Lower leg skin (tissue), 4 donors: ENCODE results near the gene TRAK1. TPM values are rescaled to one million over a fixed set of nuclear protein-coding genes. Genes with fewer than 3 reads are reported as not detected.

ENCODE experiments used
- DNase-seq, 2 donors: peaks; one replicate each; pipeline ENCODE4 v3.0.0-alpha.2; 2019; ENCODE audit warnings: low spot score in 2 of 2
- H3K4me3 ChIP-seq: fragments of 200-600 bp; sonication (generic); 2 replicates; pipeline ENCODE4 v1.5.1; 2017; ENCODE audit warnings: mild to moderate bottlenecking, low read depth; ENCODE audit not compliant: poor library complexity, severe bottlenecking
- POLR2A ChIP-seq, 2 donors: fragments of 450-650 bp; IDR thresholded peaks; one replicate each; pipeline ENCODE4 v1.6.1; 2016 to 2017; ENCODE audit warnings: antibody characterized with exemption in 2 of 2, mild to moderate bottlenecking in 1 of 2, moderate library complexity in 1 of 2
- WGBS, 2 donors: methylation state at CpG; one replicate each; pipeline ENCODE4 v1.1.5; 2018; 5-methylcytosine and 5-hydroxymethylcytosine counted together
- intact Hi-C: fragments of 100-400 bp; cut with DNase I; formaldehyde crosslinking; loops from one replicate; pipeline ENCODE4 v1.15.0; 2023; ENCODE audit warnings: low total_unique reads
- total RNA-seq, 4 donors: library from RNA; depleted of rRNA; stranded (reverse); fragments of >200 nt; gene quantifications; one replicate each; pipeline ENCODE4 v1.1.0, GENCODE V29; 2016
- TF ChIP-seq, protein P1 (sequence below), 3 donors: fragments of 450-650 bp; IDR thresholded peaks; one replicate each; pipeline ENCODE4 v1.5.1; 2016; ENCODE audit warnings: antibody characterized with exemption in 3 of 3, mild to moderate bottlenecking in 3 of 3, moderate library complexity in 2 of 3

The TRAK1 gene
- total RNA-seq, 4 donors from 2014 or later: 69.0 to 96.3 (median 84.9) TPM

DNA sequence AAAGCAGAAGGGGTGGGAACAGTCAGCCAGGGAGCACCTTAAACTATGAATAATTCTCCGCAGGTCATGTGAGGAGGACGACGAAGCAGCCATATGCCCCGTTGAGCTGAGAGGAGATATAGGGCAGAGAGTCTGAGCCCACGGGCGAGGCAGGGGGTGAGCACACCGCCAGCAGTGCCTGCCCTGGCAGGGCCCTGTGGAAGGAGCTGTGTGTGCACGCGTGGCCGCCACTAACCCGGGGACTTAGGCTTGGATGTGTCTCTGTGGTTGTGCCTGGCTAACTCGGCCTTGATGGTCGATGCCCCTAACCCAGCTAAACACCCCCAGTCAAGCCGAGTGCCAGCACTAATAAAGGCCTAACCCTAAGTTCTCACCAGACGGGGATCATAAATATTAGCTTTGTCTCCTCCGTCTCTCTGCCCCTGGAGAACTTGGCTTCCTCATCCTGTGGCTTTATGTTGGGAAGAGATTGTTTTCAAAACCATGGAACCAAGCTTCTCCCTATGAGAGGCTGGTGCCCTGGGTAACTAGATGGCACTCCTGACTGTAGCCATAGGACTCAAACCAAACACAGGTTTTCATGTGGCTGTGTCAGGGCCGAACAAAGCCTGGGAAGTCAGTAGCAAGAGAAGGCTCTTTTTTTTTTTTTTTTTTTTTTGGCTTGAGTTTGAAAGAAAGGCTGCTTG, 129.4 kb downstream of the TRAK1 start:
- no peak overlapping the region for H3K4me3 ChIP-seq
- intact Hi-C loops: no loop called here
- DNase-seq: no peak
- TF ChIP-seq, protein P1, sequence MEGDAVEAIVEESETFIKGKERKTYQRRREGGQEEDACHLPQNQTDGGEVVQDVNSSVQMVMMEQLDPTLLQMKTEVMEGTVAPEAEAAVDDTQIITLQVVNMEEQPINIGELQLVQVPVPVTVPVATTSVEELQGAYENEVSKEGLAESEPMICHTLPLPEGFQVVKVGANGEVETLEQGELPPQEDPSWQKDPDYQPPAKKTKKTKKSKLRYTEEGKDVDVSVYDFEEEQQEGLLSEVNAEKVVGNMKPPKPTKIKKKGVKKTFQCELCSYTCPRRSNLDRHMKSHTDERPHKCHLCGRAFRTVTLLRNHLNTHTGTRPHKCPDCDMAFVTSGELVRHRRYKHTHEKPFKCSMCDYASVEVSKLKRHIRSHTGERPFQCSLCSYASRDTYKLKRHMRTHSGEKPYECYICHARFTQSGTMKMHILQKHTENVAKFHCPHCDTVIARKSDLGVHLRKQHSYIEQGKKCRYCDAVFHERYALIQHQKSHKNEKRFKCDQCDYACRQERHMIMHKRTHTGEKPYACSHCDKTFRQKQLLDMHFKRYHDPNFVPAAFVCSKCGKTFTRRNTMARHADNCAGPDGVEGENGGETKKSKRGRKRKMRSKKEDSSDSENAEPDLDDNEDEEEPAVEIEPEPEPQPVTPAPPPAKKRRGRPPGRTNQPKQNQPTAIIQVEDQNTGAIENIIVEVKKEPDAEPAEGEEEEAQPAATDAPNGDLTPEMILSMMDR (IDR thresholded peaks at IDR 0.05): no peak
- TF ChIP-seq POLR2A (IDR thresholded peaks at IDR 0.05): no peak
- WGBS, 2 donors: 81 to 82% methylated on average over 17 of the region's 17 CpGs

DNA sequence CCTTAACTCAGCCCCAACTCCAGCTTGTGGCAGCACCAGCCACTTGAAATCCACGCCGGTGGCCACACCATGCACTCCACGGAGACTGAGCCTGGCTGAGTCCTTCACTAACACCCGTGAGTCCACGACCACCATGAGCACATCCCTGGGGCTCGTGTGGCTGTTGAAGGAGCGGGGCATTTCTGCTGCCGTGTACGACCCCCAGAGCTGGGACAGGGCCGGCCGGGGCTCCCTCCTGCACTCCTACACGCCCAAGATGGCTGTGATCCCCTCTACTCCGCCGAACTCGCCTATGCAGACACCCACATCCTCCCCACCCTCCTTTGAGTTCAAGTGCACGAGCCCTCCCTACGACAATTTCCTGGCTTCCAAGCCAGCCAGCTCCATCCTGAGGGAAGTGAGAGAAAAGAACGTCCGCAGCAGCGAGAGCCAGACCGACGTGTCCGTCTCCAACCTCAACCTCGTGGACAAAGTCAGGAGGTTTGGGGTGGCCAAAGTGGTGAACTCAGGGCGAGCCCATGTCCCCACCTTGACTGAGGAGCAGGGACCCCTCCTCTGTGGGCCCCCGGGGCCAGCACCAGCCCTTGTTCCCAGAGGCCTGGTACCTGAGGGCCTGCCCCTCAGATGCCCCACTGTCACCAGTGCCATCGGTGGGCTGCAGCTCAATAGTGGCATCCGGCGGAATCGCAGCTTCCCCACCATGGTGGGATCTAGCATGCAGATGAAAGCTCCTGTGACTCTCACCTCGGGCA, 132.0 kb downstream of the TRAK1 start:
- TF ChIP-seq, protein P1 (IDR thresholded peaks at IDR 0.05): no peak
- no peak overlapping the region for H3K4me3 ChIP-seq
- WGBS, 2 donors: 90 to 91% methylated on average over 24 to 29 of the region's 31 CpGs
- intact Hi-C loops: no loop called here
- no peak for DNase-seq

DNA sequence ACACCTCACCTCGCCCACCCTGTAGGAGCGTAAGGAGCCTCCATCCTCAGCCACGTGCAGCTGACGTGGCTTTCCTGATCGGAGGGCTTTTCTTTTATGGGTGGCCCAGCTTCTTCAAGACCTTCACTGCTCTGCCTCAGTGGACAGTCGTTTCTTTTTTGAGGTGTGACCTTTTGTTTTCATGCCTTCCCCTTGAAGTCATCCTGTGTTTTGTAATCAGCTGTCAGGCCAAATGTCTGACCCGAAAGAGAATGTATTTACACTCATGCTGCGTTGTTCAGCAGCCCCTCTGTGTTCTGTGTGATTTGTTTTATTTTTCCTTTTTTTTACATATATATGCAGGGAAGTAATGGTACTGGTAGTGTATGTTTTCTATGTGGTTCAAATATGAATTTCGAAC, 133.0 kb downstream of the TRAK1 start:
- TF ChIP-seq, protein P1 (IDR thresholded peaks at IDR 0.05): no peak
- TF ChIP-seq POLR2A (IDR thresholded peaks at IDR 0.05): no peak
- no peak overlapping the region for H3K4me3 ChIP-seq
- WGBS, 2 donors: 85% methylated on average over 9 of the region's 9 CpGs
- no peak for DNase-seq
- intact Hi-C loops: no loop called here

DNA sequence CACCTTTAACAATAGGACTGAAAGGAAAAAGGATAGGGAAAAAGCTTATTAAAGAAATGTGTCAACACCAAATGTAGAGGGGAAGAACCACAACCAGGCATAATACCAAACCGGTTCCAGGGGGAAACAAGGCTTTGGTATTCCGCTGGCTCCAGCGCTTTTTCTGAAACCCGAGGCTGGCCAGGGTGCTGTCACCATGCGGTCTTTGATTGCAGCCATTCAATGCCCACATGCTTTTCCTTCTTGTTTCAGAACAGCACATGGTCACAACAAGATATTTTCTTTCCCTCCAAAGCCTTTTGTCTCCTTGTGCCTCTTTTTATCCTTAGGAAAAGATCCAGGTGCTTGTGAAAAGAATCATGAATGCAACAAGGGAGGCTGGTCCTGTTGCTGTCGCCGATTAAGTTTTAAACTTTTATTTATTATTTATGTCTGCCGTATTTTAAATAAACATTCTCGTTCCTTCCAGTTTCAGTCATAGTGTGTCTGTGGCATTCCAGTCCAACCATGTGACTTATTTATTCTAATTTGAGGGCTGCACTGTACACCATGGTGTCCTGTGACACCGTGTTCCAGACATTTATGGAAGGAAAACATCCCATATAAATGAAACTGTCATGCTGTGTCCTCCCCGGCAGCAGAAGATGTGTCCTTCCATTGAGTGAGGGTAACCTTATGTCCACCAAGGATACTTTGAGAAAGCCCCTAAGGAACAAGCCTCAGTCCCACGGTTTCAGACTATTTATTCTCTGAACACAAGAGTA, 133.7 kb downstream of the TRAK1 start:
- TF ChIP-seq POLR2A (IDR thresholded peaks at IDR 0.05): no peak
- TF ChIP-seq, protein P1 (IDR thresholded peaks at IDR 0.05): no peak
- DNase-seq: no peak
- WGBS, 2 donors: 70 to 76% methylated on average over 12 of the region's 12 CpGs
- H3K4me3 ChIP-seq: no peak overlapping the region
- intact Hi-C loops: loop anchor here (5.0 kb wide), 1 partner anchor 217 kb away; no protein-coding TSS in a partner anchor

DNA sequence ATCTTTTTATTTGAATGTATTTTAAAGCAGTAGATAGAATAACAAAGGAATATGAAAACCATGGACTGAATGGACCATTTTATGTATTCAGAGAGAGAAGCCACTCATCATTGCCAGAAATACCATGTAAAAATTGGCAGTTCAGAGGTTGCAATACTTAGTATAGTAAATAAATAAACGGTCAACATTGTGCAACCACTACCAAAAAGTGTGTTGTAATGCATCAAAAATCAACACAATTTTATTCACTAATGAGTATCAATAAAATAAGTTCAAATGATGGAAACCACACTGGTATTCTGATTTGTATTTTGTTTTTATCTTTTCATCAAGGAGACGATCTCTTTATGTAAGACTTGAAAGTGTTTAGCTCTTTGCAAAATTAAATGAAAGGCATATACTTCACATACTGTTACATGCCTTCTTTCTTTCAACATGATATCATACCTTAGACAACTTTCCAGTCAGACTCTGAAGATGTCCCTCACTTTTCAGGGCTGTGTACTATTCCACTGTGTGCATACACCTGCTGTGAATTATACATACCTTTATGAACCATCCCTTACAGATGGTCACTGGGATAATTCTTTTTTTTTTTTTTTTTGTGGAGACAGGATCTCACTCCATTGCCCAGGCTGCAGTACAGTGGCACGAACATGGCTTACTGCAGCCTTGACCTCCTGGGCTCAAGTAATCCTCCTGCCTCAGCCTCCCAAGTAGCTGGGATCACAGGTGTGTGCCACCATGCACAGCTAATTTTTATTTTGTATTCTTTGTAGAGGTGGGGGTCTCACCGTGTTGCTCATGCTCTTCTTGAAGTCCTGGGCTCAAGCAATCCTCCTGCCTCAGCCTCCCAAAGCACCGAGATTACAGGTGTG, 134.6 kb downstream of the TRAK1 start:
- intact Hi-C loops: loop anchor here (5.0 kb wide), 1 partner anchor 217 kb away; no protein-coding TSS in a partner anchor
- no peak for TF ChIP-seq POLR2A (IDR thresholded peaks at IDR 0.05)
- TF ChIP-seq, protein P1 (IDR thresholded peaks at IDR 0.05): no peak
- WGBS, 2 donors: 79 to 93% methylated on average over 5 of the region's 5 CpGs
- H3K4me3 ChIP-seq: no peak overlapping the region
- no peak for DNase-seq
